Tibial nerve (tissue), 4 donors: ENCODE measurements around the gene NDUFAB1.

Source experiments
- CTCF ChIP-seq, 5 experiments: fragments of 200-600 bp in 3 of 5; fragments of 450-650 bp in 2 of 5; sonication (generic) in 3 of 5; IDR thresholded peaks; one replicate each; pipeline ENCODE4 v1.5.1; 2016 to 2019; ENCODE audit warnings: antibody characterized with exemption in 5 of 5, mild to moderate bottlenecking in 3 of 5, moderate library complexity in 2 of 5
- EP300 ChIP-seq, 2 donors: sonication (generic); formaldehyde crosslinking; IDR thresholded peaks; one replicate each; pipeline ENCODE4 v1.6.1; 2017; ENCODE audit warnings: antibody characterized with exemption in 2 of 2, mild to moderate bottlenecking in 1 of 2
- POLR2A ChIP-seq, 2 donors: fragments of 450-650 bp; IDR thresholded peaks; one replicate each; pipeline ENCODE4 v1.6.1; 2017; ENCODE audit warnings: antibody characterized with exemption in 2 of 2, mild to moderate bottlenecking in 2 of 2, moderate library complexity in 2 of 2

GRCh38 chr16:23549938-23550337 is 46.2 kb downstream of the NDUFAB1 start:
- TF ChIP-seq POLR2A (IDR thresholded peaks at IDR 0.05) = no peak
- TF ChIP-seq CTCF (IDR thresholded peaks at IDR 0.05) = no peak
- TF ChIP-seq EP300 (IDR thresholded peaks at IDR 0.05) = no peak
